Esophagus squamous epithelium (tissue), 5 donors: Measurements from ENCODE around the gene SH2D3A. TPM values are rescaled to one million over a fixed set of nuclear protein-coding genes. Genes with fewer than 3 reads are reported as not detected.
A peak's percentile ranks its signal among the peaks of the same experiment; 100 is the strongest.
"Not testable (repeated sequence)": the region's sequence is repeated elsewhere in the genome, so short reads cannot be mapped to it uniquely, and the experiment has no call there.

Experiments
- DNase-seq: peaks from one replicate; lab custom pipeline; 2025; lab: John Stamatoyannopoulos, UW
- H3K27ac ChIP-seq, 4 donors: fragments of 200-600 bp; sonication (generic); one replicate each; pipeline ENCODE4 v1.5.1; 2016 to 2019; ENCODE audit warnings: mild to moderate bottlenecking in 1 of 4
- H3K27me3 ChIP-seq, 4 donors: fragments of 200-600 bp; sonication (generic); 1 replicate in 3 of 4; 2 replicates in 1 of 4; pipeline versions ENCODE4 v1.5.1 to v1.6.0; 2017 to 2021; ENCODE audit warnings: antibody characterized with exemption in 1 of 4
- H3K36me3 ChIP-seq, 3 donors: fragments of 200-600 bp; sonication (generic); one replicate each; pipeline ENCODE4 v1.5.1; 2016 to 2019
- H3K4me1 ChIP-seq, 3 donors: fragments of 200-600 bp; sonication (generic); one replicate each; pipeline ENCODE4 v1.5.1; 2017 to 2019
- H3K4me3 ChIP-seq, 4 donors: fragments of 200-600 bp; sonication (generic); 1 replicate in 3 of 4; 2 replicates in 1 of 4; pipeline ENCODE4 v1.5.1; 2016 to 2019; ENCODE audit warnings: mild to moderate bottlenecking in 2 of 4, moderate library complexity in 1 of 4
- H3K9me3 ChIP-seq, 3 donors: fragments of 200-600 bp; sonication (generic); one replicate each; pipeline ENCODE4 v1.5.1; 2016 to 2019
- CTCF ChIP-seq, 6 experiments: fragments of 450-650 bp in 4 of 6; fragments of 200-600 bp in 2 of 6; sonication (generic) in 2 of 6; IDR thresholded peaks; one replicate each; pipeline ENCODE4 v1.5.1; 2016 to 2019; ENCODE audit warnings: antibody characterized with exemption in 6 of 6, mild to moderate bottlenecking in 4 of 6, moderate library complexity in 4 of 6
- POLR2A ChIP-seq, 4 donors: fragments of 450-650 bp; IDR thresholded peaks; one replicate each; pipeline ENCODE4 v1.6.1; 2017; ENCODE audit warnings: antibody characterized with exemption in 4 of 4, mild to moderate bottlenecking in 4 of 4, moderate library complexity in 3 of 4
- WGBS, 2 donors: methylation state at CpG; one replicate each; pipeline ENCODE4 v1.1.5; 2018; 5-methylcytosine and 5-hydroxymethylcytosine counted together
- intact Hi-C: fragments of 100-400 bp; cut with DNase I; formaldehyde crosslinking; loops from one replicate; pipeline ENCODE4 v1.15.0; 2022
- total RNA-seq, 4 donors: library from RNA; depleted of rRNA; stranded (reverse); fragments of >200 nt; gene quantifications; one replicate each; pipeline ENCODE4 v1.1.0, GENCODE V29; 2016
- donor health status: DM: yes; HTN: yes; CAD: no.

SH2D3A gene
- total RNA-seq, 4 donors from 2014 or later, result 17.3 to 52.1 (median 40.6) TPM

- intact Hi-C loops, result no loop called here
- Histone ChIP-seq H3K9me3 (no peaks in the 10 kb centered on the region), H3K4me1 (peaks cover 9 to 40% (median 13%) of the 10 kb centered on the region in 3 donors), H3K4me3 (peak overlapping the region in 1 of 4 donors; percentile 38), H3K36me3 (no peaks in the 10 kb centered on the region), H3K27me3 (peaks cover 0 to 16% (median 0%) of the 10 kb centered on the region in 4 donors), H3K27ac (peak overlapping the region in 3 of 4 donors; percentile 53 to 83 (median 79))
- DNase-seq, result peak; percentile 21
- TF ChIP-seq CTCF (IDR thresholded peaks at IDR 0.05) (no peak), POLR2A (IDR thresholded peaks at IDR 0.05) (no peak)
- 54 to 58% methylated on average over 7 to 8 of the region's 9 CpGs for WGBS, 2 donors
Observed at GRCh38 chr19:6802336-6803035, 35.3 kb upstream of the SH2D3A start.

- H3K36me3 ChIP-seq, result no peaks in the 10 kb centered on the region
- peak overlapping the region; percentile 57 to 83 (median 70) for H3K27ac ChIP-seq
- TF ChIP-seq CTCF (IDR thresholded peaks at IDR 0.05), result no peak
- TF ChIP-seq POLR2A (IDR thresholded peaks at IDR 0.05), result peak in 1 of 4 donors; percentile 33
- H3K27me3 ChIP-seq, result peaks cover 0 to 21% (median 0%) of the 10 kb centered on the region in 4 donors
- intact Hi-C loops, result no loop called here
- WGBS, 2 donors, result 5% methylated on average over 10 of the region's 19 CpGs; no CpG with 5 or more reads in 1 of the 2 donors
- DNase-seq, result peak; percentile 29
- no peaks in the 10 kb centered on the region for H3K9me3 ChIP-seq
- peaks cover 9 to 40% (median 13%) of the 10 kb centered on the region in 3 donors for H3K4me1 ChIP-seq
- peak overlapping the region; percentile 6 to 59 (median 32) for H3K4me3 ChIP-seq
Observed at GRCh38 chr19:6801485-6802086, 34.4 kb upstream of the SH2D3A start.

GRCh38 chr19:6800991-6801484, 33.8 kb upstream of the SH2D3A start:
- Histone ChIP-seq H3K27me3 (peaks cover 0 to 27% (median 0%) of the 10 kb centered on the region in 4 donors), H3K27ac (peak overlapping the region; percentile 57 to 83 (median 70)), H3K4me1 (peaks cover 9 to 40% (median 13%) of the 10 kb centered on the region in 3 donors), H3K36me3 (no peaks in the 10 kb centered on the region), H3K4me3 (peak overlapping the region; percentile 6 to 59 (median 32)), H3K9me3 (no peaks in the 10 kb centered on the region)
- DNase-seq, result no peak
- no peak for TF ChIP-seq POLR2A (IDR thresholded peaks at IDR 0.05)
- no peak for TF ChIP-seq CTCF (IDR thresholded peaks at IDR 0.05)
- intact Hi-C loops, result no loop called here
- 5 to 9% methylated on average over 9 to 10 of the region's 10 CpGs for WGBS, 2 donors

GRCh38 chr19:6800160-6800790, 33.0 kb upstream of the SH2D3A start:
- DNase-seq, H3K4me3 ChIP-seq, H3K36me3 ChIP-seq, H3K9me3 ChIP-seq, intact Hi-C loops: not testable (repeated sequence)
- Histone ChIP-seq H3K4me1 (peaks cover 9 to 40% (median 13%) of the 10 kb centered on the region in 3 donors), H3K27ac (peak overlapping the region; percentile 57 to 83 (median 70)), H3K27me3 (peaks cover 0 to 30% (median 0%) of the 10 kb centered on the region in 4 donors)
- 66 to 70% methylated on average over 14 of the region's 14 CpGs for WGBS, 2 donors

- intact Hi-C loops, result no loop called here
- no peak for DNase-seq
Observed at GRCh38 chr19:6797646-6798045, 30.4 kb upstream of the SH2D3A start.

More at GRCh38 chr19:6797646-6798045, 30.4 kb upstream of the SH2D3A start:
- Histone ChIP-seq H3K4me1 (peaks cover 9 to 27% (median 9%) of the 10 kb centered on the region in 3 donors), H3K27me3 (peaks cover 0 to 14% (median 0%) of the 10 kb centered on the region in 4 donors), H3K36me3 (no peaks in the 10 kb centered on the region), H3K27ac (no peak overlapping the region), H3K9me3 (peaks cover 0 to 7% (median 0%) of the 10 kb centered on the region in 3 donors), H3K4me3 (no peak overlapping the region)
- WGBS, 2 donors, result 67 to 81% methylated on average over 9 of the region's 9 CpGs
- TF ChIP-seq CTCF (IDR thresholded peaks at IDR 0.05), result no peak
- TF ChIP-seq POLR2A (IDR thresholded peaks at IDR 0.05), result no peak
